Osteoblast (primary cell): ENCODE results near the gene ABLIM2. TPM values are rescaled to one million over a fixed set of nuclear protein-coding genes. Genes with fewer than 3 reads are reported as not detected.

Experiments
- DNase-seq: peaks from one replicate; pipeline ENCODE4 v3.0.0; 2011; ENCODE audit warnings: low spot score, mixed read lengths; ENCODE audit not compliant: insufficient read length; ENCODE audit errors: missing footprints
- H2AFZ ChIP-seq: 2 replicates; pipeline ENCODE4 v1.6.0; 2011; ENCODE audit warnings: mild to moderate bottlenecking, low read length
- H3K27ac ChIP-seq: 2 replicates; pipeline ENCODE4 v1.5.1; 2011; ENCODE audit warnings: mild to moderate bottlenecking, low read depth, low read length, moderate library complexity
- H3K27me3 ChIP-seq: 2 replicates; pipeline ENCODE4 v1.6.0; 2012; ENCODE audit warnings: mild to moderate bottlenecking, control low read depth, inconsistent platforms, low read length, moderate library complexity; ENCODE audit not compliant: insufficient read depth
- H3K36me3 ChIP-seq: 2 replicates; pipeline ENCODE4 v1.5.1; 2011; ENCODE audit warnings: mild to moderate bottlenecking, low read length, control low read depth, moderate library complexity; ENCODE audit not compliant: insufficient read depth
- H3K4me1 ChIP-seq: 2 replicates; pipeline ENCODE4 v1.5.1; 2011; ENCODE audit warnings: mild to moderate bottlenecking, low read length, control low read depth, moderate library complexity; ENCODE audit not compliant: insufficient read depth
- H3K4me2 ChIP-seq: 2 replicates; pipeline ENCODE4 v1.6.0; 2011; ENCODE audit warnings: mild to moderate bottlenecking, low read length; ENCODE audit not compliant: insufficient read depth
- H3K4me3 ChIP-seq: fragments of 200-600 bp; sonication (generic); 3 replicates; pipeline ENCODE4 v1.5.1; 2012; ENCODE audit warnings: mild to moderate bottlenecking, low read length, inconsistent platforms; ENCODE audit not compliant: insufficient read depth
- H3K79me2 ChIP-seq: 2 replicates; pipeline ENCODE4 v1.6.0; 2012; ENCODE audit warnings: mild to moderate bottlenecking, low read length, control low read depth, inconsistent platforms; ENCODE audit not compliant: insufficient read depth
- H3K9me3 ChIP-seq: 2 replicates; pipeline ENCODE4 v1.5.1; 2011; ENCODE audit warnings: low read depth, low read length, control low read depth
- H4K20me1 ChIP-seq: 2 replicates; pipeline ENCODE4 v1.6.0; 2012; ENCODE audit warnings: mild to moderate bottlenecking, low read length, control low read depth; ENCODE audit not compliant: insufficient read depth
- CTCF ChIP-seq: IDR thresholded peaks from 2 replicates; pipeline ENCODE4 v1.5.1; 2011; ENCODE audit warnings: mild to moderate bottlenecking, low read depth, low read length, moderate library complexity; ENCODE audit errors: extremely low read depth
- total RNA-seq: library from RNA; depleted of rRNA; stranded (reverse); fragments of >200 nt; gene quantifications from 2 replicates; pipeline ENCODE4 v1.2.3, GENCODE V29; 2012

ABLIM2 gene
- total RNA-seq, 1 donor, result 0.36 TPM

- Histone ChIP-seq H4K20me1 (no peaks in the 10 kb centered on the region), H3K79me2 (no peaks in the 10 kb centered on the region), H3K4me1 (no peaks in the 10 kb centered on the region), H3K4me2 (no peak overlapping the region), H3K36me3 (no peaks in the 10 kb centered on the region), H3K9me3 (no peaks in the 10 kb centered on the region), H3K27me3 (peaks cover 26% of the 10 kb centered on the region), H2AFZ (no peak overlapping the region), H3K4me3 (no peak overlapping the region), H3K27ac (no peak overlapping the region)
- no peak for TF ChIP-seq CTCF
- DNase-seq, result peak; percentile 77
Observed at GRCh38 chr4:8023696-8024033, 134.9 kb downstream of the ABLIM2 start.

GRCh38 chr4:8022767-8023695 is 135.6 kb downstream of the ABLIM2 start:
- Histone ChIP-seq H3K4me2 (no peak overlapping the region), H2AFZ (no peak overlapping the region), H3K27ac (no peak overlapping the region), H3K27me3 (peaks cover 31% of the 10 kb centered on the region), H3K36me3 (no peaks in the 10 kb centered on the region), H3K4me1 (no peaks in the 10 kb centered on the region), H4K20me1 (no peaks in the 10 kb centered on the region), H3K9me3 (no peaks in the 10 kb centered on the region), H3K79me2 (no peaks in the 10 kb centered on the region), H3K4me3 (no peak overlapping the region)
- DNase-seq, result peak; percentile 42
- no peak for TF ChIP-seq CTCF

DNA sequence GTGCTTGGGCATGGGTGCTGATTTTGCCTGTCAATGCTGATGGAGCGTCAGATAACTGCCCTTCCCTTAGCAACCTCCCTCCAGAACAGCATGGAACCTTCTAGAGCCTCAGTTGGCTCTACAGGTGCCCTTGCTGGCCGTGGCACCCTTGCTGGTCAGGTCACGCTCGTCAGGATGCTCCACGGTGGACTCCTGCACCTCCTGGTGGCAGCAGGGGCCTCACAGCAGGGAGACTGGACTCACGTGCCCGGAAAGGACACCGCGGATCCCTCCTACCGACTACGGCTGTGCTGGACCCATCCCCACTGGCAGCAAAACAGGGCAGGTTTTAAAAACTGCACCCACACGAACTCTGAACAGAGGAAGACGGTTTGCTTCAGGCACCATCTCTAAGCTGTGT is 136.8 kb downstream of the ABLIM2 start:
- peaks cover 36% of the 10 kb centered on the region for H3K27me3 ChIP-seq
- TF ChIP-seq CTCF, result peak; percentile 22

More for the DNA sequence above, 136.8 kb downstream of the ABLIM2 start:
- no peak overlapping the region for H3K4me2 ChIP-seq
- H3K9me3 ChIP-seq, result no peaks in the 10 kb centered on the region
- no peak overlapping the region for H3K4me3 ChIP-seq
- no peaks in the 10 kb centered on the region for H4K20me1 ChIP-seq
- DNase-seq, result peak; percentile 77
- H3K79me2 ChIP-seq, result no peaks in the 10 kb centered on the region
- no peaks in the 10 kb centered on the region for H3K36me3 ChIP-seq
- no peaks in the 10 kb centered on the region for H3K4me1 ChIP-seq
- no peak overlapping the region for H3K27ac ChIP-seq
- no peak overlapping the region for H2AFZ ChIP-seq
